Mucosa of descending colon (tissue), 3 donors: ENCODE measurements around the gene CD2BP2. TPM values are rescaled to one million over a fixed set of nuclear protein-coding genes. Genes with fewer than 3 reads are reported as not detected.
A peak's percentile ranks its signal among the peaks of the same experiment; 100 is the strongest.
"Not testable (repeated sequence)": the region's sequence is repeated elsewhere in the genome, so short reads cannot be mapped to it uniquely, and the experiment has no call there.

Experiments
- ATAC-seq: fragments of 200-7000 bp; cut with Tn5 transposase; one replicate; pipeline ENCODE4 v1.9.1; 2020; ENCODE audit warnings: mild to moderate bottlenecking, moderate library complexity
- DNase-seq, 3 donors: peaks; one replicate each; pipeline ENCODE4 v3.0.0-alpha.2; 2020
- H3K36me3 ChIP-seq: fragments of 200-600 bp; one replicate; pipeline ENCODE4 v1.8.0; 2021; ENCODE audit warnings: low read depth, mild to moderate bottlenecking
- H3K4me1 ChIP-seq: fragments of 200-600 bp; one replicate; pipeline ENCODE4 v1.8.0; 2021; ENCODE audit warnings: low read depth, mild to moderate bottlenecking
- H3K4me3 ChIP-seq: fragments of 200-600 bp; one replicate; pipeline ENCODE4 v1.8.0; 2021; ENCODE audit warnings: mild to moderate bottlenecking
- H3K9me3 ChIP-seq: fragments of 200-600 bp; one replicate; pipeline ENCODE4 v1.8.0; 2021; ENCODE audit warnings: mild to moderate bottlenecking
- CTCF ChIP-seq: fragments of 200-600 bp; IDR thresholded peaks from one replicate; pipeline ENCODE4 v1.8.0; 2022; ENCODE audit warnings: antibody characterized with exemption, mild to moderate bottlenecking
- intact Hi-C, 2 donors: fragments of 100-400 bp; cut with DNase I in 1 of 2; cut with micrococcal nuclease in 1 of 2; formaldehyde crosslinking; loops; one replicate each; pipeline versions ENCODE4 v1.11.0 to v1.11.1; 2022; cut with DNase I, micrococcal nuclease
- total RNA-seq, 3 donors: library from RNA; stranded (reverse); fragmentation: NEBNext Ultra II Directional in 2 of 3; extraction: Animal tissue kit (Norgen Biotek cat#: 25700) in 2 of 3; gene quantifications; one replicate each; pipeline versions ENCODE4 v1.2.1 to v1.2.4, GENCODE V29; 2021 to 2023
- donor health status: DM: no; HTN: no; CAD: no; lungs with moderate emphysema.
- donor health status: DM: no; HTN: no; CAD: no.
- donor health status: DM: no; HTN: yes; CAD: no.

Gene CD2BP2
- total RNA-seq, 3 donors from 2014 or later, result 53.4 to 57.9 (median 53.5) TPM

DNA sequence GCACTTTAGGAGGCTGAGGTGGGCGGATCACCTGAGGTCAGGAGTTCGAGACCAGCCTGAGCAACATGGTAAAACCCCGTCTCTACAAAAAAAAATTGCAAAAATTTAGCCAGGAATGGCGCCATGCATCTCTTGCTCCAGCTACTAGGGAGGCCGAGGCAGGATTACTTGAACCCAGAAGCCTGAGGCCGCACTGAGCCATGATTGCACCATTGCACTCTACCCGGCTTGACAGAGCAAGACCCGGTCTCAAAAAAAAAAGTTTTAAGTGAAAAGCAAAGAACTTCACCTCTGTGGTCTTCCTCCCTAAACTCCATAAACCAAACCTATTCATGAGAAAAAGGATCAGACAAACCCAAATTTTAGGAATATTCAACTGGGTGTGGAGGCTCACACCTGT lies 7.0 kb downstream of the CD2BP2 start:
- no peak overlapping the region for H3K4me3 ChIP-seq
- intact Hi-C loops, result no loop called here
- no peak for ATAC-seq

GRCh38 chr16:30346286-30346685 lies 8.8 kb downstream of the CD2BP2 start:
- peak in 1 of 3 donors; percentile 4 for DNase-seq
- H3K36me3 ChIP-seq, result no peaks in the 10 kb centered on the region
- intact Hi-C loops, result no loop called here
- no peak overlapping the region for H3K4me3 ChIP-seq
- no peak for ATAC-seq
- H3K4me1 ChIP-seq, result no peaks in the 10 kb centered on the region
- H3K9me3 ChIP-seq, result no peaks in the 10 kb centered on the region
- TF ChIP-seq CTCF, result no peak

More for the DNA sequence above, 7.0 kb downstream of the CD2BP2 start:
- no peaks in the 10 kb centered on the region for H3K9me3 ChIP-seq
- DNase-seq, result peak in 1 of 3 donors; percentile 7
- no peak for TF ChIP-seq CTCF
- no peaks in the 10 kb centered on the region for H3K4me1 ChIP-seq
- H3K36me3 ChIP-seq, result peaks cover 6% of the 10 kb centered on the region

GRCh38 chr16:30343491-30343820 lies 11.7 kb downstream of the CD2BP2 start:
- DNase-seq, ATAC-seq, intact Hi-C loops, H3K36me3 ChIP-seq, H3K4me1 ChIP-seq, H3K4me3 ChIP-seq, H3K9me3 ChIP-seq: not testable (repeated sequence)

DNA sequence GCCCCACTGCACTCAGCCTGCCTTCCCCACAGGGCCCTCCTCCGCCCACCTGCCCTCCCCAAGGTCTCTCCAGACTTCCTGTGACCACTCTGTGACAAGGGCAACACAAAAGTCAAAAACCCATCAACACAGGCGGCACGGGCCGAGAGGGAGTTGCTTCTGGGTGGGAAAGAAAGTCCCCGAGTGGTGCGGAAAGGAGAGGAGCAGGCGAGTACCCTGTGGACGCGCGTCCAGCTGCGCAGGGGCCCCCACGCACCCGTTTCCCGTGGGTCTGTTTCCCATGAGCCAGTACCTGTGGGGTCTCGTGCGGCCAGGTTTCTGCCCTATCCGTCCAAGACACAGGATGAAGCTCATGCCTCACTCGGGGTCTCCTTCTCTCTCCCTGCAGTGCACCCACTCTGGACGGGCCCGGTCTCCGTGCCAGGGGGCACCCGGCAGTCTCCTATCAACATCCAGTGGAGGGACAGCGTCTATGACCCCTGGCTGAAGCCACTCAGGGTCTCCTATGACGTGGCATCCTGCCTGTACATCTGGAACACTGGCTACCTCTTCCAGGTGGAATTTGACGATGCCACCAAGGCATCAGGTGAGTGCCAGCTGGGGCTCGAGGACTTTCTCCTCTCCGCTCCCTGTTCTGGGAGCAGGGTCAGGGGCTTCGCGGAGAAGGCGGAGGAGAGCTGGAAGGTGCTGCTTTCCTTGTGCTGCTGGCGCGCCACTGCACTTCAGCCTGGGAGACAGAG lies 12.2 kb downstream of the CD2BP2 start:
- no peaks in the 10 kb centered on the region for H3K9me3 ChIP-seq
- intact Hi-C loops, result no loop called here
- no peak overlapping the region for H3K4me3 ChIP-seq
- H3K36me3 ChIP-seq, result no peaks in the 10 kb centered on the region
- no peak for ATAC-seq
- no peak for TF ChIP-seq CTCF
- H3K4me1 ChIP-seq, result no peaks in the 10 kb centered on the region
- no peak for DNase-seq

DNA sequence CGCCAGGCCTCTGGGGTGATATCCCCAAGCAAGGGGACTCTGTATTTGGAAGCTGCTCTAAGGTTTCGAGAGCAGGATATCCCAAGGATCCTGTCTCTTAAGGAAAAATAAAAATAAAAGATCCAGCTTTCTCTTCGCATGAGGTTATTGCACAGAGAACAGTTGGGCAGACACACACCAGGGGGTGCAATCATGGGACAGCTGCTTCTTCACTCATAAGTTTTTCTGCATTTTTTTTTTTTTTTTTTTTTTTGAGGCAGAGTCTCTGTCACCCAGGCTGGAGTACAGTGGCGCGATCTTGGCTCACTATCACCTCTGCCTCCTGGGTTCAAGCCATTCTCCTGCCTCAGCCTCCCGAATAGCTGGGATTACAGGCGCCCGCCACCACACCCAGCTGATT lies 13.1 kb downstream of the CD2BP2 start:
- H3K4me3 ChIP-seq, DNase-seq, H3K36me3 ChIP-seq, H3K9me3 ChIP-seq, ATAC-seq, intact Hi-C loops, H3K4me1 ChIP-seq: not testable (repeated sequence)

DNA sequence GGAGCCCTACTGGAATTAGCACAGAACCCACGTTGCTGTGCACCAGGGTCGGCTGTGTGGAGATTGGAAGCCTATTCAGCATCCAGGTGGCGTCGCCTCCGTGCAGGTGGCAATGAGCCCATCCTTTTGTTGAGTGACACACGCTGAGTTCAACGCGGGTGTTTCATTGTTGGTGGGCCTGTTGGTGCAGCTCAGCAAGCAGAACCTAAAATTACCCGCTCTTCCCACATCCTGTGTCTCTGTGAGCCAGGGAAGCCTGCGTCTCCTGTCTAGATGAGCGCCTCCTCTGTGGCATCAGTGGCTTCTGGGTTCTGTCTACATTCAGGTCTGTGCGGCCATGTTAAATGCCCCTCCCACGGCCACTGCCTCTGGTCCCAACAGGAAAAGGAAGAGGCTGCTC lies 14.5 kb downstream of the CD2BP2 start:
- Histone ChIP-seq H3K36me3 (no peaks in the 10 kb centered on the region), H3K9me3 (no peaks in the 10 kb centered on the region), H3K4me3 (no peak overlapping the region), H3K4me1 (no peaks in the 10 kb centered on the region)
- intact Hi-C loops, result no loop called here
- DNase-seq (no peak), ATAC-seq (no peak)
- no peak for TF ChIP-seq CTCF

DNA sequence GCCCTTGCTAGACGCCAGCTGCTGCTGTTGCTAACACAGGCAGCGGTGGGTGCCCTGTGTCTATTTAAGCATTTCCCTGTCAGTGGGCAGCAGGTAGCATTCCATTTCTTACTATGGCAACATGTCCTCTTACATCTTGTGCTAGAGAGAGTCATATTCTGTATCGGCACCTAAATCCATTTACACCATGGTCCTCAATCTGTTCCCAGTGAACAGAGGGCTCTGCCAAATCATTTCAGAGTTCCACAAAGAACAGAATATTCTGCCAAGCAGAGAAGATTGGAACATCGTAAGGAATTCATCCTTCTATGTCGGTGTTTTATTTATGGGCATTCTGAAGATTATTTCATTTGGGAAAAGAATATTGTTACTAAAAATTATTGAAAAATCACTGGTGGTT lies 16.4 kb downstream of the CD2BP2 start:
- DNase-seq, intact Hi-C loops, H3K4me1 ChIP-seq, H3K9me3 ChIP-seq, H3K4me3 ChIP-seq, H3K36me3 ChIP-seq, ATAC-seq: not testable (repeated sequence)

- H3K9me3 ChIP-seq, DNase-seq, H3K36me3 ChIP-seq, ATAC-seq, H3K4me1 ChIP-seq, intact Hi-C loops, H3K4me3 ChIP-seq: not testable (repeated sequence)
These were observed 17.1 kb downstream of the CD2BP2 start for GRCh38 chr16:30337964-30338357.
